ENCODE measurements around the gene CA5A. TPM values are rescaled to one million over a fixed set of nuclear protein-coding genes. Genes with fewer than 3 reads are reported as not detected.
A peak's percentile ranks its signal among the peaks of the same experiment; 100 is the strongest.

CA5A gene
- total RNA-seq, 4 donors from 2014 or later: not detected

DNA sequence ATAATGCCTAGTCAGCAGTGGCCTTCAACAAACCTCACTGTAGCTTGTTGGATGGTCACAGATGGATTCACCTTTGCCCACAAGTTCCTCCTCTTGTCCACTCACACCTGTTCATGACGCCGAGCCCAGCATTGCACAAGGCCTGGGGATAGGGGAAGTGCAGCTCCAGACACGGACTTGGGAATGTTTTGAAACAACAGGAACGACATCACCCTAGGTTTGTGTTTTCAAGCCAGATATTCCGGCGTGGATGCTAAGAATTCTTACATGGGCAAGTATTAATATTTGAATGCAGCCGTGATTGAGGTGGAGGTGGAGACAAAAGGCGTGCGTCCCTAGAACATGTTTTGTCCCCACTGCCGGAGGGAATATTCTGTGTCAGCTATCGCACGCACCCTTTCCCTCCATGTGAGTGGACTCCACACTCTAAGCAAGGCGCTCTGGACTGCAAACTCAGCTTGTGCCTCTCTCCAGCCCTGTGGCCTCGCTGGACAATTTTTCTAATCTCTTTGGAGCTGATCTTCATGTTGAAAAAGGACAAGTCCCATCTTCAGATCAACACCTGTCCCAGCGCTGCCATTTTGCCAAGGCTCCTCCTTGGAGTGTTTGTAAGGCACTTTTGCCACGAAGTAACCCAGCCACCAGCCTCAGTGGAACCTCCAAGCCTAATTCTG lies 12.9 kb upstream of the CA5A start:
- H3K4me1 ChIP-seq: peaks cover 18 to 36% (median 24%) of the 10 kb centered on the region in 4 donors
- no peak overlapping the region for H3K27ac ChIP-seq
- intact Hi-C loops (cut with DNase I; ENCODE audit: low total_unique reads): no loop called here
- no peak overlapping the region for H3K4me3 ChIP-seq
- no peaks in the 10 kb centered on the region for H3K36me3 ChIP-seq
- TF ChIP-seq EP300 (IDR thresholded peaks at IDR 0.05; ENCODE audit: low read depth) (no peak), POLR2AphosphoS5 (IDR thresholded peaks at IDR 0.05) (no peak), POLR2A (IDR thresholded peaks at IDR 0.05) (no peak)
- TF ChIP-seq, protein P1, sequence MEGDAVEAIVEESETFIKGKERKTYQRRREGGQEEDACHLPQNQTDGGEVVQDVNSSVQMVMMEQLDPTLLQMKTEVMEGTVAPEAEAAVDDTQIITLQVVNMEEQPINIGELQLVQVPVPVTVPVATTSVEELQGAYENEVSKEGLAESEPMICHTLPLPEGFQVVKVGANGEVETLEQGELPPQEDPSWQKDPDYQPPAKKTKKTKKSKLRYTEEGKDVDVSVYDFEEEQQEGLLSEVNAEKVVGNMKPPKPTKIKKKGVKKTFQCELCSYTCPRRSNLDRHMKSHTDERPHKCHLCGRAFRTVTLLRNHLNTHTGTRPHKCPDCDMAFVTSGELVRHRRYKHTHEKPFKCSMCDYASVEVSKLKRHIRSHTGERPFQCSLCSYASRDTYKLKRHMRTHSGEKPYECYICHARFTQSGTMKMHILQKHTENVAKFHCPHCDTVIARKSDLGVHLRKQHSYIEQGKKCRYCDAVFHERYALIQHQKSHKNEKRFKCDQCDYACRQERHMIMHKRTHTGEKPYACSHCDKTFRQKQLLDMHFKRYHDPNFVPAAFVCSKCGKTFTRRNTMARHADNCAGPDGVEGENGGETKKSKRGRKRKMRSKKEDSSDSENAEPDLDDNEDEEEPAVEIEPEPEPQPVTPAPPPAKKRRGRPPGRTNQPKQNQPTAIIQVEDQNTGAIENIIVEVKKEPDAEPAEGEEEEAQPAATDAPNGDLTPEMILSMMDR (IDR thresholded peaks at IDR 0.05): no peak
- no peaks in the 10 kb centered on the region for H3K27me3 ChIP-seq
- H3K9me3 ChIP-seq: no peaks in the 10 kb centered on the region
- DNase-seq: peak; percentile 41
- WGBS, 2 donors (ENCODE audit: low coverage in 1 of 2): 87% methylated on average over 8 to 16 of the region's 16 CpGs
- in situ Hi-C loops (cut with MboI; ENCODE audit: low pct_ligation_motif_present in 1 of 4, low pct_unique_long_range_greater_than_20kb in 1 of 4, low sequenced_read_pairs in 3 of 4): no loop called here

DNA sequence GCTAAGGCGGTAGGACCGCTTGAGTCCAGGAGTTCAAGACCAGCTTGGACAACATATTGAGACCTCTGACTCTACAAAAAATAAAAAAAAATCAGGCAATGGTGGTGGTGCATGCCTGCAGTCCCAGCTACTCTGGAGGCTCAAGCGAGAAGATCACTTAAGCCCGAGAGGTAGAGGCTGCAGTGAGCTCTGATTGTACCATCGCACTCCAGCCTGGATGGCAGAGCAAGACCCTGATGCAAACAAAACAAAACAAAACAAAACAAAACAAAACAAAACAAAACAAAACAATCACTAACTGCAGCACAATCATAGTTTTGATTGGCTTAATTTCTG lies 12.4 kb upstream of the CA5A start:
- in situ Hi-C loops (cut with MboI; ENCODE audit: low pct_ligation_motif_present in 1 of 4, low pct_unique_long_range_greater_than_20kb in 1 of 4, low sequenced_read_pairs in 3 of 4) (no loop called here), intact Hi-C loops (cut with DNase I; ENCODE audit: low total_unique reads) (no loop called here)
- H3K27me3 ChIP-seq: no peaks in the 10 kb centered on the region
- no peak for DNase-seq
- H3K4me3 ChIP-seq: no peak overlapping the region
- no peaks in the 10 kb centered on the region for H3K36me3 ChIP-seq
- H3K4me1 ChIP-seq: peaks cover 15 to 31% (median 21%) of the 10 kb centered on the region in 4 donors
- WGBS, 2 donors (ENCODE audit: low coverage in 1 of 2): 95% methylated on average over 5 of the region's 5 CpGs
- H3K9me3 ChIP-seq: no peaks in the 10 kb centered on the region
- peak overlapping the region in 1 of 4 donors; percentile 20 for H3K27ac ChIP-seq
- no peak for TF ChIP-seq EP300 (IDR thresholded peaks at IDR 0.05; ENCODE audit: low read depth)

DNA sequence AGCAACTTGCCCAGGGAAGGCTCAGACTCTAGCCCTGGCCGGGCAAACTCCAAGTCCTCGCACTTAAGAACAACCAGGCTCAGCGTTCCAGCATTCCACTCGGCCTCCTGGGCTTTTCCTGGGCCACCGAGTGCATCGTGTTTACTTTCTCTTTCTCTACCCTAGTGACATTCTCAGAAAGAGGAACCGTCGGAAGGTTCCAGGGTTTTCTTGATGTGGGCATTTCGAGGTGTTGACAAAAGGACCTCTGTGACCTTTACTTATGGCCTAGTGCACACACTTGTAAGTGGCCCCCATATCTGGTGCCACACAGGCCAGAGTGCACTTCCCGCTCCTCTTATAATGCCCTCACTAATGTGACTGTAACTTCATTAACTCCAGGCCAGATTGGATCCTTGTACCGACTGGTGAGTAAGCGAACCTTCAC lies 11.8 kb upstream of the CA5A start:
- 63 to 67% methylated on average over 1 to 12 of the region's 12 CpGs for WGBS, 2 donors (ENCODE audit: low coverage in 1 of 2)
- Histone ChIP-seq H3K27me3 (no peaks in the 10 kb centered on the region), H3K36me3 (no peaks in the 10 kb centered on the region), H3K4me1 (peaks cover 10 to 26% (median 19%) of the 10 kb centered on the region in 4 donors), H3K9me3 (no peaks in the 10 kb centered on the region), H3K4me3 (no peak overlapping the region), H3K27ac (peak overlapping the region in 2 of 4 donors; percentile 20 to 28)
- in situ Hi-C loops (cut with MboI; ENCODE audit: low pct_ligation_motif_present in 1 of 4, low pct_unique_long_range_greater_than_20kb in 1 of 4, low sequenced_read_pairs in 3 of 4): no loop called here
- DNase-seq: no peak
- intact Hi-C loops (cut with DNase I; ENCODE audit: low total_unique reads): no loop called here
- TF ChIP-seq POLR2AphosphoS5 (IDR thresholded peaks at IDR 0.05): no peak
- TF ChIP-seq, protein P1 (IDR thresholded peaks at IDR 0.05): no peak
- no peak for TF ChIP-seq POLR2A (IDR thresholded peaks at IDR 0.05)
- no peak for TF ChIP-seq EP300 (IDR thresholded peaks at IDR 0.05; ENCODE audit: low read depth)

DNA sequence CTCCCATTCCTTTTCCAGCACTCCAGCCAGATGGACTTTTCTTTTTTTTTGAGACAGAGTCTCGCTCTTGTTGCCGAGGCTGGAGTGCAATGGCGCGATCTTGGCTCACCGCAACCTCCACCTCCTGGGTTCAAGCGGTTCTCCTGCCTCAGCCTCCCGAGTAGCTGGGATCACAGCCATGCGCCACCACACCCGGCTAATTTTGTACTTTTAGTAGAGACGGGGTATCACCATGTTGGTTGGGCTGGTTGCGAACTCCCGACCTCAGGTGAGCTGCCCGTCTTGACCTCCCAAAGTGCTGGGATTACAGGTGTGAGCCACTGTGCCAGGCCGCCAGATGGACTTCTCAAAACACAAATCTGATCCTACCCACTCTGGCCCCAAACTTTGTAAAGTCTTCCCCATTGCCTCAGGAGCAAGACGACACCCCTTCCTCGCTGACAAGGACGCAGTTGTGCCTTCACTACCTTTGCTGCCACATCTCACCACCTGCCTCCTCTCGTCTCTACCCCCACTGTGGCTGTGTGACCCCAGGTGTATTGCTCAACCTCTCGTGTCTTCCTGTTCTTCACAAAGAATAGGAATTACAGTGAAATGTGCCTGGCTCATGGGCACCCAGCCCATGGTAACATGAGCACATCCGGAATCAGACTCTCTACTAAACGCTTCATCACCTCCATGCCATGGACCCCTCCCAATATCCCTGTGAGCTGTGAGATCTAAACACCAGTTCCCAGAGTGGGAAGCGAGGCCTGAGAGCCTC lies 11.2 kb upstream of the CA5A start:
- Histone ChIP-seq H3K4me1 (peaks cover 5 to 20% (median 14%) of the 10 kb centered on the region in 4 donors), H3K36me3 (no peaks in the 10 kb centered on the region), H3K9me3 (no peaks in the 10 kb centered on the region), H3K27me3 (no peaks in the 10 kb centered on the region), H3K4me3 (no peak overlapping the region), H3K27ac (peak overlapping the region in 2 of 4 donors; percentile 20 to 28)
- no peak for TF ChIP-seq POLR2A (IDR thresholded peaks at IDR 0.05)
- no peak for TF ChIP-seq POLR2AphosphoS5 (IDR thresholded peaks at IDR 0.05)
- TF ChIP-seq, protein P1 (IDR thresholded peaks at IDR 0.05): no peak
- no peak for TF ChIP-seq EP300 (IDR thresholded peaks at IDR 0.05; ENCODE audit: low read depth)
- in situ Hi-C loops (cut with MboI; ENCODE audit: low pct_ligation_motif_present in 1 of 4, low pct_unique_long_range_greater_than_20kb in 1 of 4, low sequenced_read_pairs in 3 of 4): no loop called here
- DNase-seq: no peak
- intact Hi-C loops (cut with DNase I; ENCODE audit: low total_unique reads): no loop called here
- WGBS, 2 donors (ENCODE audit: low coverage in 1 of 2): 94 to 96% methylated on average over 21 to 22 of the region's 22 CpGs

Measured in transverse colon (tissue), 4 donors.